ENCODE measurements around the gene ACSL1.
A peak's percentile ranks its signal among the peaks of the same experiment; 100 is the strongest.
"Not testable (repeated sequence)": the region's sequence is repeated elsewhere in the genome, so short reads cannot be mapped to it uniquely, and the experiment has no call there.

ACSL1 gene

GRCh38 chr4:184751585-184751956, 74.2 kb downstream of the ACSL1 start:
- TF ChIP-seq JUND (IDR thresholded peaks at IDR 0.05; ENCODE audit: low read depth) = no peak
- DNase-seq (ENCODE audit: low read depth in 1 of 2, low spot score in 1 of 2) = no peak
- in situ Hi-C loops (cut with HindIII; ENCODE audit: low pct_unique_long_range_greater_than_20kb, low sequenced_read_pairs) = no loop called here

GRCh38 chr4:184750926-184751584, 74.7 kb downstream of the ACSL1 start:
- in situ Hi-C loops (cut with HindIII; ENCODE audit: low pct_unique_long_range_greater_than_20kb, low sequenced_read_pairs) = no loop called here
- DNase-seq (ENCODE audit: low read depth in 1 of 2, low spot score in 1 of 2) = no peak
- TF ChIP-seq JUND (IDR thresholded peaks at IDR 0.05; ENCODE audit: low read depth) = no peak

- in situ Hi-C loops (cut with HindIII; ENCODE audit: low pct_unique_long_range_greater_than_20kb, low sequenced_read_pairs) = no loop called here
- TF ChIP-seq JUND (IDR thresholded peaks at IDR 0.05; ENCODE audit: low read depth) = no peak
- peak; percentile 16 to 85 for DNase-seq (ENCODE audit: low read depth in 1 of 2, low spot score in 1 of 2)
Measured at GRCh38 chr4:184748251-184748652, 77.5 kb downstream of the ACSL1 start.

- DNase-seq (ENCODE audit: low read depth in 1 of 2, low spot score in 1 of 2) = peak in 1 of 2 experiments; percentile 86
- no peak for TF ChIP-seq JUND (IDR thresholded peaks at IDR 0.05; ENCODE audit: low read depth)
- in situ Hi-C loops (cut with HindIII; ENCODE audit: low pct_unique_long_range_greater_than_20kb, low sequenced_read_pairs) = no loop called here
Measured at GRCh38 chr4:184747034-184747830, 78.5 kb downstream of the ACSL1 start.

GRCh38 chr4:184745831-184746795, 79.7 kb downstream of the ACSL1 start:
- DNase-seq (ENCODE audit: low read depth in 1 of 2, low spot score in 1 of 2) = peak; percentile 54 to 95
- in situ Hi-C loops (cut with HindIII; ENCODE audit: low pct_unique_long_range_greater_than_20kb, low sequenced_read_pairs) = no loop called here
- peak; percentile 33; the same call in 1 of the 2 replicates for TF ChIP-seq JUND (IDR thresholded peaks at IDR 0.05; ENCODE audit: low read depth)

GRCh38 chr4:184744236-184744635, 81.5 kb downstream of the ACSL1 start:
- in situ Hi-C loops (cut with HindIII; ENCODE audit: low pct_unique_long_range_greater_than_20kb, low sequenced_read_pairs) = no loop called here
- no peak for DNase-seq (ENCODE audit: low read depth in 1 of 2, low spot score in 1 of 2)
- no peak for TF ChIP-seq JUND (IDR thresholded peaks at IDR 0.05; ENCODE audit: low read depth)

- no peak for TF ChIP-seq JUND (IDR thresholded peaks at IDR 0.05; ENCODE audit: low read depth)
- in situ Hi-C loops (cut with HindIII; ENCODE audit: low pct_unique_long_range_greater_than_20kb, low sequenced_read_pairs) = no loop called here
- no peak for DNase-seq (ENCODE audit: low read depth in 1 of 2, low spot score in 1 of 2)
Measured at GRCh38 chr4:184743650-184744049, 82.1 kb downstream of the ACSL1 start.

GRCh38 chr4:184741651-184742050, 84.1 kb downstream of the ACSL1 start:
- DNase-seq (ENCODE audit: low read depth in 1 of 2, low spot score in 1 of 2); in situ Hi-C loops (cut with HindIII; ENCODE audit: low pct_unique_long_range_greater_than_20kb, low sequenced_read_pairs): not testable (repeated sequence)

GRCh38 chr4:184740980-184741391, 84.8 kb downstream of the ACSL1 start:
- no peak for TF ChIP-seq JUND (IDR thresholded peaks at IDR 0.05; ENCODE audit: low read depth)
- in situ Hi-C loops (cut with HindIII; ENCODE audit: low pct_unique_long_range_greater_than_20kb, low sequenced_read_pairs) = no loop called here
- DNase-seq (ENCODE audit: low read depth in 1 of 2, low spot score in 1 of 2) = no peak

GRCh38 chr4:184739575-184739974, 86.2 kb downstream of the ACSL1 start:
- DNase-seq (ENCODE audit: low read depth in 1 of 2, low spot score in 1 of 2); in situ Hi-C loops (cut with HindIII; ENCODE audit: low pct_unique_long_range_greater_than_20kb, low sequenced_read_pairs): not testable (repeated sequence)

GRCh38 chr4:184734758-184735157, 91.0 kb downstream of the ACSL1 start:
- in situ Hi-C loops (cut with HindIII; ENCODE audit: low pct_unique_long_range_greater_than_20kb, low sequenced_read_pairs) = no loop called here
- TF ChIP-seq JUND (IDR thresholded peaks at IDR 0.05; ENCODE audit: low read depth) = no peak
- DNase-seq (ENCODE audit: low read depth in 1 of 2, low spot score in 1 of 2) = no peak

GRCh38 chr4:184733654-184734524, 91.9 kb downstream of the ACSL1 start, which contains the start of gene CENPU:
Gene CENPU (minus strand): TSS chr4:184734096. CDS start chr4:184734062, 34 bp downstream.
- in situ Hi-C loops (cut with HindIII; ENCODE audit: low pct_unique_long_range_greater_than_20kb, low sequenced_read_pairs) = no loop called here
- peak; percentile 91 for TF ChIP-seq JUND (IDR thresholded peaks at IDR 0.05; ENCODE audit: low read depth)
- peak; percentile 85 to 98 for DNase-seq (ENCODE audit: low read depth in 1 of 2, low spot score in 1 of 2)

All from T47D (cell line).